Inflammatory macrophage (primary cell): ENCODE data around the gene FCER2.

Experiments used
- DNase-seq, 2 donors: peaks; one replicate each; pipeline ENCODE4 v3.0.0-alpha.2; 2020 to 2022

Gene FCER2

GRCh38 chr19:7699417-7700401, 2.2 kb downstream of the FCER2 start:
- DNase-seq, result peak; percentile 47 to 63

- no peak for DNase-seq
Observed at GRCh38 chr19:7699003-7699402, 2.9 kb downstream of the FCER2 start.

GRCh38 chr19:7698583-7698982, 3.3 kb downstream of the FCER2 start:
- DNase-seq, result peak in 1 of 2 donors; percentile 53

GRCh38 chr19:7697721-7698287, 4.1 kb downstream of the FCER2 start:
- DNase-seq, result no peak

- DNase-seq, result no peak
Observed at GRCh38 chr19:7694499-7694898, 7.4 kb downstream of the FCER2 start.

GRCh38 chr19:7692417-7693088, 9.4 kb downstream of the FCER2 start:
- no peak for DNase-seq

- DNase-seq, result no peak
Observed at GRCh38 chr19:7691497-7691896, 10.4 kb downstream of the FCER2 start.

- no peak for DNase-seq
Observed at GRCh38 chr19:7690779-7691258, 11.1 kb downstream of the FCER2 start.

GRCh38 chr19:7689165-7689564, 12.8 kb downstream of the FCER2 start:
- no peak for DNase-seq

- DNase-seq, result no peak
Observed at GRCh38 chr19:7687177-7687576, 14.8 kb downstream of the FCER2 start.

GRCh38 chr19:7685546-7686445, 16.1 kb downstream of the FCER2 start:
- DNase-seq, result no peak

GRCh38 chr19:7682175-7682855, 19.6 kb downstream of the FCER2 start:
- no peak for DNase-seq

GRCh38 chr19:7681340-7682174, 20.4 kb downstream of the FCER2 start:
- DNase-seq, result peak; percentile 92

- DNase-seq, result peak; percentile 88 to 94
Observed at GRCh38 chr19:7680606-7681339, 21.2 kb downstream of the FCER2 start, which contains the start of gene TRAPPC5. Gene TRAPPC5, plus strand, starts transcription at chr19:7680833. Its CDS starts 1,421 bp downstream, at chr19:7682254.

GRCh38 chr19:7679771-7680605, 21.9 kb downstream of the FCER2 start:
- no peak for DNase-seq

GRCh38 chr19:7678971-7679751, 22.8 kb downstream of the FCER2 start:
- DNase-seq, result peak; percentile 52 to 74

- peak; percentile 34 to 50 for DNase-seq
Observed at GRCh38 chr19:7677669-7678311, 24.1 kb downstream of the FCER2 start.
